Measurements from ENCODE around the gene OPRD1. TPM values are rescaled to one million over a fixed set of nuclear protein-coding genes. Genes with fewer than 3 reads are reported as not detected.

Gene OPRD1
- total and polyA plus RNA-seq, 9 donors, result 0.17 to 0.45 (median 0.37) TPM

DNA sequence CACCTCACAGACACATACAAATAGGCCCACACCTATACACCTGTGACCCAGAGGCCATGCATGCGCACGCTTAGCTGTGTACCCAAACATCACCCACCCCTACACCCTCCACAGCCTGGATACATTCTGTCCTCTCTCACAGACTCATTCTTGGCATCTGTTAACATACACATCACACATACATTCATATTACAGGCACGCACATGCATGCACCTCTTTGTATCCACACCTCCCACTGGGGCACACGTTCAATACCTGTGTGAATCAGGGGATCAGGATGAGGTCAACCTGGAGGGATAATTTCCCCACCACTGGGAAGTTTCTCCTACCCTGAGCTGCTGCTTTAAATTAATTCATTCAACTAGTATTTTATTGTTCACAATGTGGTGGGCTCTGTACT is 66.8 kb downstream of the OPRD1 start:
- Histone ChIP-seq H3K4me1 (ENCODE audit: control insufficient read depth, insufficient read depth, low read length) (peaks cover 6% of the 10 kb centered on the region), H3K36me3 (ENCODE audit: control insufficient read depth, insufficient read depth, low read length) (no peaks in the 10 kb centered on the region), H3K4me3 (ENCODE audit: low read length) (no peak overlapping the region), H3K9me3 (replicated peaks; ENCODE audit: control insufficient read depth, low read depth, low read length) (no peaks in the 10 kb centered on the region), H3K27me3 (ENCODE audit: control insufficient read depth, insufficient read depth, low read length) (peaks cover 16% of the 10 kb centered on the region), H3K27ac (ENCODE audit: low read length) (no peak overlapping the region)
- 88% methylated on average over 2 of the region's 4 CpGs for WGBS (ENCODE audit: insufficient coverage)
- DNase-seq, result no peak

DNA sequence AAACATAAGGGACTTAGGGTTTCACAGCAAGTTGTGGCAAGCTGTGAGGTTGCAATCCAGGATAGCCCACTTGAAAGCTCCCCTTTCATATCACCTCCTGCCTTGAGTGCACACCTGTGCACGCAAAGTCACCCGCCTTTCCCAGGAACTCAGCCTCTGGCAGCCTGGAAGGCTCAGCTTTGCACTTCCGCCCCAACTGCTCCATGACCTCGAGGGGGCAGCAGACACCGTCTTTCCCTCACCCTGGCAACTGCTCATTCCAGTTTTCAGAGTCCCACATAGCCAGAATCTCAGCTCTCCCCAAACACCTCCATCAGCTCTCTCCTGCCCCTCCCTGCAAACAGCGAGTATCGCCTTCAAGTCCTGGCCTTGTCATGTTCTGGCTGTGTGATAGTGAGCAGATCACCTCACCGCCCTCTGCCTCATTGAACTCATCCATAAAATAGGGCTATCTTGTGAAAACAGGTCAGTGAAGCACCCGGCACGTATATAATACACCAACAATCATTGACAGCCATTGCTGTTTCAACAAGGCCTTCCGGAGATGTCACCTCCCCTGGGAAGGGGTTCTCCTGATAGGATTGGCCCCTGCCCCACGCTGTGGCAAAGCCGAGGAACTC is 70.1 kb downstream of the OPRD1 start:
- no peak overlapping the region for H3K27ac ChIP-seq (ENCODE audit: low read length)

DNA sequence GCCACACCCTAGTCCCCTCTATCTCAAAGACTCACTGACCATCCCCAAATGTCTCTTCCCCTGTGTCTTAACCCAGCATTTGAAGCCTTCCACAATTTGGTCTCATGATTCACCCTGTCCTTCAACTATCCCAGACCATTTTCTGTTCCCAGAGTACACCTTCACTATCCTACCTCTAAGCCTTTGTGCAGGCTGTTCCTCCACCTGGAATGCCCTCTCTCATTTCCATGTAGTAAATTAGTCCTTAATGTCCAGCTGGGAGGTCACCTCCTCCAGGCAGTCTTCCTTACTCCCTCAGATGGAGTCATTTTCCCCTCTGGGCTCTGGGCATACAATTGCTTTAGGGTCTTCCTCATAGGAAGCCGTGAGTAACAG is 71.3 kb downstream of the OPRD1 start:
- DNase-seq, result no peak
- WGBS (ENCODE audit: insufficient coverage), result no CpG with 5 or more reads among the region's 1 CpG
- H3K4me3 ChIP-seq (ENCODE audit: low read length), result no peak overlapping the region
- peaks cover 20% of the 10 kb centered on the region for H3K4me1 ChIP-seq (ENCODE audit: control insufficient read depth, insufficient read depth, low read length)
- no peak overlapping the region for H3K27ac ChIP-seq (ENCODE audit: low read length)
- no peaks in the 10 kb centered on the region for H3K9me3 ChIP-seq (replicated peaks; ENCODE audit: control insufficient read depth, low read depth, low read length)
- H3K36me3 ChIP-seq (ENCODE audit: control insufficient read depth, insufficient read depth, low read length), result no peaks in the 10 kb centered on the region
- peaks cover 33% of the 10 kb centered on the region for H3K27me3 ChIP-seq (ENCODE audit: control insufficient read depth, insufficient read depth, low read length)

More for the DNA sequence above, 70.1 kb downstream of the OPRD1 start:
- no peaks in the 10 kb centered on the region for H3K9me3 ChIP-seq (replicated peaks; ENCODE audit: control insufficient read depth, low read depth, low read length)
- DNase-seq, result peak; percentile 91
- H3K36me3 ChIP-seq (ENCODE audit: control insufficient read depth, insufficient read depth, low read length), result no peaks in the 10 kb centered on the region
- peaks cover 11% of the 10 kb centered on the region for H3K4me1 ChIP-seq (ENCODE audit: control insufficient read depth, insufficient read depth, low read length)
- 28% methylated on average over 9 of the region's 13 CpGs for WGBS (ENCODE audit: insufficient coverage)
- peaks cover 24% of the 10 kb centered on the region for H3K27me3 ChIP-seq (ENCODE audit: control insufficient read depth, insufficient read depth, low read length)
- no peak overlapping the region for H3K4me3 ChIP-seq (ENCODE audit: low read length)

DNA sequence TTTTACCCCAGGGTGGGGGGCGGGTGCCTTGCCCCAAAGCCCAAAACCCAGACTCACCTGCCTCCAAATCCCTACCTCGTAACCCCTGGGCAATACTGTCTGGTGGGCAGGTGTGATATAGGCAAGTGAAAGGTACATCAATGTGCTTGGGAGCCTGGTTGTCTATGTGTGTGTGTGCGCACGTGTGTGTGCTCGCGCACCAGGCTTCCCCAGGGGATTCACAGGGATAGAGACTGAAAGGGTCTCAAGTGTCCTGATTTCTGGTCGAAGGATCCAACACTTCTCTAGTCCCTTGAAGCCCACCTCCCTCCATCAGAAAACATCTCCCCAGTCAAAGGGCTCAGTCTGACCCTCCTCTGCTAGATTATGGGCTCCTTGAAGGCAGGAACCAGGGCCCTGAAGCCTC is 73.5 kb downstream of the OPRD1 start:
- Histone ChIP-seq H3K27me3 (ENCODE audit: control insufficient read depth, insufficient read depth, low read length) (peaks cover 34% of the 10 kb centered on the region), H3K4me1 (ENCODE audit: control insufficient read depth, insufficient read depth, low read length) (peaks cover 22% of the 10 kb centered on the region), H3K4me3 (ENCODE audit: low read length) (no peak overlapping the region), H3K27ac (ENCODE audit: low read length) (no peak overlapping the region), H3K36me3 (ENCODE audit: control insufficient read depth, insufficient read depth, low read length) (no peaks in the 10 kb centered on the region), H3K9me3 (replicated peaks; ENCODE audit: control insufficient read depth, low read depth, low read length) (no peaks in the 10 kb centered on the region)
- no peak for DNase-seq
- WGBS (ENCODE audit: insufficient coverage), result no CpG with 5 or more reads among the region's 7 CpGs

DNA sequence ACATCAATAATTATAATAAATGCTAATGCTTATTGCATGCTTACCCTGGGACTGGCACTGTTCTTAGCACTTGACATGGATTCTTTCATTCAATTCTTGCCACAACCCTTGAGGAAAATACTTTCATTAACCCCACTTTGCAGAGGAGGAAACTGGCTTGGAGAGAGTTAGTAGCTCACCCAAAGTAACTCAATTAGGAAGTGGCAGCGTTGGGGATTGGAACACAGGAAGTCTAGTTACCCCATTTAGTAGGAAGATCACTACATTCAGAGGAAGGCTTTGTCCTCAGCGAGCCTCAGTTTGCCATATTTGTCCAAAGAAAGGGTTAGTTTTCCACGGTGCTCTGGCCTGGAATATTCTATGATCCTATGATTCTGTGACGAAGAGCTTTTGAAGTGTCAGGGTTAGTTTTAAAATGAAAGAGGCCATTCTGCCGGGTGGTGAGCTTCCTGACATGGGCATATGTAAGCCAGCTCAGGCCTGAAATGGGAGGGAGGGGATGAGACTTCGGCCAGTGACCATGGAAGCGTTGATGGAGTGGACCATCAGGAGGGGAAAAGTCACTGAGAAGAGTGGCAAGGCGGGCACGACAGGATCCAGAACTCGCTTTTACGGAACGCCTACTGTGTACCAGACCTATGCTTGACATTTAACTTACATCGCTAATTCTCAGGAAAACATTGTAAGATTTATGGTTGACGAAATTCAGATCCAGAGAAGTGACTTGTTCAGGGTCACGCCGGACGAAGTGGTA is 74.2 kb downstream of the OPRD1 start:
- Histone ChIP-seq H3K27ac (ENCODE audit: low read length) (no peak overlapping the region), H3K36me3 (ENCODE audit: control insufficient read depth, insufficient read depth, low read length) (no peaks in the 10 kb centered on the region), H3K4me1 (ENCODE audit: control insufficient read depth, insufficient read depth, low read length) (peaks cover 22% of the 10 kb centered on the region), H3K9me3 (replicated peaks; ENCODE audit: control insufficient read depth, low read depth, low read length) (no peaks in the 10 kb centered on the region), H3K27me3 (ENCODE audit: control insufficient read depth, insufficient read depth, low read length) (peaks cover 34% of the 10 kb centered on the region), H3K4me3 (ENCODE audit: low read length) (peak overlapping the region; percentile 60)
- WGBS (ENCODE audit: insufficient coverage), result 38% methylated on average over 9 of the region's 17 CpGs
- no peak for DNase-seq

DNA sequence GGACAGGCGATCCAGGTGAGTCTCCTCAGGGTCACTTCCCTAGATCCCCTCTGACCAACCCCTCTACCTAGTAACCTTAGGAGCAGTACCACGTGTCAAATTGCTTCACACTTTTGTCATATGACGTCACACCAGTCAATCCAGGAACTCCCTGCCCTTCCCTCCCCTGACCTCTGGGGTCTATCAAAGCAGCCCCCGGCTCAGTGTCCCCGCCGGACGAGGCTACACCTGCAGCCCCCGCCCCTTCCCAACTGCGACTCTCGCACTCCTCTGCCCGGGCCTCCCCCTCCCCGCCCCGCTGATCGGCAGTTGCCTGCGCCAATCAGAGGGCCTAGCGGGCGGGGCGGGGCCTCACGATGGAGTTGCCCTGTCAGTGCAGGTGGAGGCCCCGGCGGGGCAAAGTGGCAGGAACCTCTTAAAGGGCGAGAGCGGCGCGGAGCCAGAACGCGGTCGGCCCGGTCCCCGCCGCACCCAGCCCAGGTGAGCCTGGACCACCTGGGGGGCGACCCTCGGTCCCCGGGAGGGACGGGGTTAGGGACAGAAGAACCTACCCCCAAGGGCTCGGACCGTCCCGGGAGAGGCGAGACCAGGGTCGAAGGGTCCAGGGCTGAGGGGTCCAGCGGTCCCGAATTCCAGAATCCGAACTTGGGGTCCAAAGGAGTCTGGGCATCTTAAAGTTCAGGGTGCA is 74.9 kb downstream of the OPRD1 start:
- H3K9me3 ChIP-seq (replicated peaks; ENCODE audit: control insufficient read depth, low read depth, low read length), result no peaks in the 10 kb centered on the region
- no peak overlapping the region for H3K27ac ChIP-seq (ENCODE audit: low read length)
- H3K36me3 ChIP-seq (ENCODE audit: control insufficient read depth, insufficient read depth, low read length), result no peaks in the 10 kb centered on the region
- peaks cover 22% of the 10 kb centered on the region for H3K4me1 ChIP-seq (ENCODE audit: control insufficient read depth, insufficient read depth, low read length)
- H3K4me3 ChIP-seq (ENCODE audit: low read length), result peak overlapping the region; percentile 60
- DNase-seq, result peak; percentile 81
- 1% methylated on average over 41 of the region's 43 CpGs for WGBS (ENCODE audit: insufficient coverage)
- H3K27me3 ChIP-seq (ENCODE audit: control insufficient read depth, insufficient read depth, low read length), result peaks cover 34% of the 10 kb centered on the region

DNA sequence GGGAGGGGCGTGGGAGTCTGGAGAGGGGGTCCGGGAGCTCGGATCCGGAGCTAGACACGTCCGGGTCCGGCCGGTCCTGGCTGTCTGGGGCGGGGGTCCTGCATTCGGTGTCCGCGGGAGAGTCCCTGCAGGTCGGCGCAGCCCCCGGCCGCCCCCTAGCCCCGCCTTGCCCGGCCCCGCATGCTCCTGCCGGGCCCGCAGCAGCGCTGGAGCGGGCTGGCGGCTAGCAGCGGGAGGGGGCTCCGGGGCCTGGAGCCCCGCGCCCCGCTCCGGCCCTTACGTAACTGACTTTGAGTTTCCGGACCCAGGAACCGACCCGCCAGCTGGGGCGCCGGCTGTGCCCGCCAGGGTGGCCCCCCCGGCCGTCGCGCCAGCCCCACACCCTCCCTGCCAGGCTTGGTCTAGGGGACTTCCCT is 75.5 kb downstream of the OPRD1 start:
- 0% methylated on average over 41 of the region's 41 CpGs for WGBS (ENCODE audit: insufficient coverage)
- H3K36me3 ChIP-seq (ENCODE audit: control insufficient read depth, insufficient read depth, low read length), result no peaks in the 10 kb centered on the region
- peak; percentile 25 for DNase-seq
- H3K9me3 ChIP-seq (replicated peaks; ENCODE audit: control insufficient read depth, low read depth, low read length), result no peaks in the 10 kb centered on the region
- peaks cover 33% of the 10 kb centered on the region for H3K27me3 ChIP-seq (ENCODE audit: control insufficient read depth, insufficient read depth, low read length)
- no peak overlapping the region for H3K27ac ChIP-seq (ENCODE audit: low read length)
- H3K4me1 ChIP-seq (ENCODE audit: control insufficient read depth, insufficient read depth, low read length), result peaks cover 18% of the 10 kb centered on the region
- peak overlapping the region; percentile 60 for H3K4me3 ChIP-seq (ENCODE audit: low read length)

DNA sequence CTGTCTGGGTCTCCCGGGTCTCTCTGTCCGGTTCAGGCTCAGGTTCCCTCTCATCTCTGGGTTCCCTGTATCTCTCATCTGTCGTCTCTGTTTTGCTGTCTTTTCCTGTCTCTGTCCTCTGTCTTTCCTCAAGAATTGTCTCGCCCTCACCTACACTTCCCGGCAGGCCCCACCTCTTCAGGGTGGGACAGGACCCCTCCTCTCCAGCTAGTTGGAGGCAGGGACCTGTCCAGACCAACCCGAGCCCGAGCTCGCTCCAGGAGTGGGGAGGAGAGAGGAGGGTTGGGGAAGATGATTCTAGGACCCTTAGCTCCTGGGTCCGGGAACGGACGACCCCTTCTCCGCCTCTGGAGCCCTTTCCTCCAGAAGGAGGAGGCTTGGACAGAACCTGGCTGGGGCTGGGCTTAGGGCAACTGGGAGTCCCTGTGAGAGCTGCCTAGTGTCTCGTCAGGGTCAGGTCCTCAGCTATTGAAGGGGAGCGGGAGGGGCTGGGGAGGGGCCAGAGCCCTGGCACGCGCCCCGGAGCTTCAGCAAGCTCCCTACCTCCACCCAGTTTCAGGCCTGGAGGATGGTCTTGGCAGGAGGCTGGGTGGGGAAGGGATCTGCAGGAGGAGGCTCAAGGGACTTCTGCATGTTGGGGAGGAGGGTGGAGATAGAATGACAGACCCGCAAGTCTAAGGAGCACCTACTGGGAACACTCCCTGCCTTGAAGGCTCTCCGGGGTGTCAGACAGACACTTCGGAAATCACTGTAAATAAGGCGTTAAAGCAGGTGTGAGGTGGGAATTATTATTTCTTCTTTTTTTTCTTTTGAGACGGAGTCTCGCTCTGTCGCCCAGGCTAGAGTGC is 76.1 kb downstream of the OPRD1 start:
- peaks cover 17% of the 10 kb centered on the region for H3K4me1 ChIP-seq (ENCODE audit: control insufficient read depth, insufficient read depth, low read length)
- peak overlapping the region; percentile 60 for H3K4me3 ChIP-seq (ENCODE audit: low read length)
- H3K27ac ChIP-seq (ENCODE audit: low read length), result no peak overlapping the region
- H3K36me3 ChIP-seq (ENCODE audit: control insufficient read depth, insufficient read depth, low read length), result no peaks in the 10 kb centered on the region
- peaks cover 33% of the 10 kb centered on the region for H3K27me3 ChIP-seq (ENCODE audit: control insufficient read depth, insufficient read depth, low read length)
- DNase-seq, result peak; percentile 45
- WGBS (ENCODE audit: insufficient coverage), result 1% methylated on average over 7 of the region's 24 CpGs
- H3K9me3 ChIP-seq (replicated peaks; ENCODE audit: control insufficient read depth, low read depth, low read length), result no peaks in the 10 kb centered on the region

DNA sequence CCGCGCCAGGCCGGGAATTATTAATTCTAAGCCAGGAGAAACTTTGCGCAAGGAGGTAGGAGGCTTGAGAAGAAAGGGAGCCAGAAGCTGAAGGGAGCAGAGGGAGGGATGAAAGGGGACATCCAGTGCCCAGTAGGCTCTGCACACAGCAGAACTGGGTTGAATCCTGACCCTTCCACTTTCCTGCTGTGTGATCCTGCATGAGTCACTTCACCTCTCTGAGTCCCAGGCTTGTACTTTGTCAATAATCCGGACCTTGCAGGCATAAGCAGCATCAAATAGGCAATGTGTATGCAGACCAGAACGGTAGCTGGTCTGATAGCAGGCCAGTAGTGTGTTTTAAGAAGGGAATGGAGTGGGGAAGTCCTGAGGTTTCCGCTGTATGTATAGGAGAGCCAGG is 76.9 kb downstream of the OPRD1 start:
- H3K27ac ChIP-seq (ENCODE audit: low read length), result no peak overlapping the region
- no peaks in the 10 kb centered on the region for H3K9me3 ChIP-seq (replicated peaks; ENCODE audit: control insufficient read depth, low read depth, low read length)
- H3K4me3 ChIP-seq (ENCODE audit: low read length), result no peak overlapping the region
- 88% methylated on average over 7 of the region's 7 CpGs for WGBS (ENCODE audit: insufficient coverage)
- H3K36me3 ChIP-seq (ENCODE audit: control insufficient read depth, insufficient read depth, low read length), result no peaks in the 10 kb centered on the region
- H3K4me1 ChIP-seq (ENCODE audit: control insufficient read depth, insufficient read depth, low read length), result peaks cover 17% of the 10 kb centered on the region
- peaks cover 30% of the 10 kb centered on the region for H3K27me3 ChIP-seq (ENCODE audit: control insufficient read depth, insufficient read depth, low read length)
- no peak for DNase-seq

All from muscle of leg (tissue), 11 donors.